B cell (primary cell): Measurements from ENCODE around the gene NLRX1. TPM values are rescaled to one million over a fixed set of nuclear protein-coding genes. Genes with fewer than 3 reads are reported as not detected.
"Not testable (repeated sequence)": the region's sequence is repeated elsewhere in the genome, so short reads cannot be mapped to it uniquely, and the experiment has no call there.

Experiments used
- ATAC-seq: fragments of 200-7000 bp; cut with Tn5 transposase; one replicate; pipeline ENCODE4 v1.10.0; 2021; ENCODE audit warnings: low read depth, mild to moderate bottlenecking, moderate number of reproducible peaks, moderate library complexity
- CTCF ChIA-PET: fragments of 350-600 bp; sonication (Branson Sonifier 250); formaldehyde crosslinking; loops from one replicate; lab custom pipeline; 2021; ENCODE audit warnings: antibody characterized with exemption, inconsistent platforms; lab: Charles Lee
- POLR2A ChIA-PET: fragments of 350-600 bp; sonication (Branson Sonifier 250); formaldehyde crosslinking; loops from one replicate; lab custom pipeline; 2021; ENCODE audit warnings: antibody characterized with exemption; lab: Charles Lee
- DNase-seq: peaks from one replicate; pipeline ENCODE4 v3.0.0; 2013
- H2AFZ ChIP-seq: 2 replicates; pipeline ENCODE4 v1.6.1; 2012; ENCODE audit warnings: mild to moderate bottlenecking, low read depth, low read length; ENCODE audit not compliant: insufficient read depth, poor library complexity, severe bottlenecking
- H3K27ac ChIP-seq, 2 donors: 1 replicate in 1 of 2; 2 replicates in 1 of 2; pipeline ENCODE4 v1.5.1; 2012 to 2013; ENCODE audit warnings: low read length in 2 of 2, mild to moderate bottlenecking in 2 of 2, moderate library complexity in 1 of 2
- H3K27me3 ChIP-seq, 4 experiments: fragments of 200-600 bp in 1 of 4; sonication (generic) in 1 of 4; replicated peaks in 1 of 4; 1 replicate in 2 of 4; 2 replicates in 2 of 4; pipeline versions ENCODE4 v1.6.1 to v1.7.0; 2013 to 2016; ENCODE audit warnings: low read length in 3 of 4, mild to moderate bottlenecking in 2 of 4, mixed read lengths in 1 of 4, moderate library complexity in 1 of 4; ENCODE audit not compliant: insufficient read depth in 4 of 4, control insufficient read depth in 3 of 4; ENCODE audit errors: control extremely low read depth in 1 of 4
- H3K36me3 ChIP-seq, 2 experiments: replicated peaks in 1 of 2; 1 replicate in 1 of 2; 2 replicates in 1 of 2; pipeline versions ENCODE4 v1.6.1 to v1.7.1; 2013; ENCODE audit warnings: low read length in 1 of 2; ENCODE audit not compliant: insufficient read depth in 2 of 2, control insufficient read depth in 1 of 2; ENCODE audit errors: control extremely low read depth in 1 of 2, extremely low read depth in 1 of 2
- H3K4me1 ChIP-seq, 2 donors: fragments of 200-600 bp in 1 of 2; sonication (generic) in 1 of 2; 1 replicate in 1 of 2; 2 replicates in 1 of 2; pipeline versions ENCODE4 v1.5.1 to v1.6.1; 2013 to 2017; ENCODE audit warnings: low read length in 2 of 2; ENCODE audit not compliant: control insufficient read depth in 2 of 2, insufficient read depth in 2 of 2
- H3K4me2 ChIP-seq: replicated peaks from 2 replicates; pipeline ENCODE3; 2012; ENCODE audit warnings: mild to moderate bottlenecking, low read depth, low read length; ENCODE audit not compliant: poor library complexity, severe bottlenecking
- H3K4me3 ChIP-seq, 5 experiments: fragments of 200-600 bp in 1 of 5; sonication (generic) in 1 of 5; 1 replicate in 3 of 5; 2 replicates in 2 of 5; pipeline versions ENCODE4 v1.5.1 to v1.7.0; 2011 to 2016; ENCODE audit warnings: low read length in 4 of 5, mild to moderate bottlenecking in 4 of 5, low read depth in 2 of 5, control low read depth in 1 of 5, moderate library complexity in 1 of 5; ENCODE audit not compliant: insufficient read depth in 1 of 5; ENCODE audit errors: control extremely low read depth in 1 of 5, extremely low read depth in 1 of 5
- H3K79me2 ChIP-seq: fragments of 200-600 bp; sonication (generic); one replicate; pipeline ENCODE4 v1.6.0; 2016; ENCODE audit warnings: low read length; ENCODE audit not compliant: control insufficient read depth, insufficient read depth
- H3K9ac ChIP-seq: fragments of 200-600 bp; sonication (generic); 2 replicates; pipeline ENCODE4 v1.6.1; 2017; ENCODE audit warnings: mild to moderate bottlenecking, low read length, moderate library complexity
- H3K9me3 ChIP-seq, 3 donors: one replicate each; pipeline versions ENCODE4 v1.6.1 to v1.7.1; 2013; ENCODE audit warnings: low read length in 2 of 3; ENCODE audit not compliant: control insufficient read depth in 2 of 3, insufficient read depth in 1 of 3; ENCODE audit errors: control extremely low read depth in 1 of 3
- H4K20me1 ChIP-seq: 2 replicates; pipeline ENCODE4 v1.6.0; 2012; ENCODE audit warnings: mild to moderate bottlenecking, low read length; ENCODE audit not compliant: insufficient read depth, control insufficient read depth, poor library complexity, severe bottlenecking
- H3K27ac Mint-ChIP-seq: one replicate; pipeline ENCODE4 v1.8.0; 2021; ENCODE audit warnings: mixed read lengths
- H3K27me3 Mint-ChIP-seq: one replicate; pipeline ENCODE4 v1.8.0; 2021; ENCODE audit warnings: mixed read lengths
- H3K4me1 Mint-ChIP-seq: one replicate; pipeline ENCODE4 v1.8.0; 2021; ENCODE audit warnings: mixed read lengths
- H3K4me3 Mint-ChIP-seq: one replicate; pipeline ENCODE4 v1.8.0; 2021; ENCODE audit warnings: mixed read lengths
- H3K9me3 Mint-ChIP-seq: one replicate; pipeline ENCODE4 v1.8.0; 2022; ENCODE audit warnings: mixed read lengths; ENCODE audit not compliant: insufficient read depth
- EZH2 ChIP-seq: IDR thresholded peaks from 2 replicates; pipeline ENCODE4 v1.6.1; 2012; ENCODE audit warnings: borderline replicate concordance, low read depth, mild to moderate bottlenecking, moderate library complexity, low read length; ENCODE audit not compliant: insufficient read depth, poor library complexity, severe bottlenecking
- WGBS: methylation state at CpG from one replicate; pipeline ENCODE4 v1.1.5; 2013; ENCODE audit warnings: missing lambda C conversion rate; ENCODE audit not compliant: insufficient coverage; 5-methylcytosine and 5-hydroxymethylcytosine counted together
- intact Hi-C: fragments of 100-400 bp; cut with micrococcal nuclease; formaldehyde crosslinking; loops from one replicate; pipeline ENCODE4 v1.10.0; 2022
- polyA plus RNA-seq: library from polyadenylated mRNA; depleted of rRNA; stranded (reverse); fragments of >200 nt; gene quantifications from 2 replicates; pipeline ENCODE4 v1.2.3, GENCODE V29; 2012
- total RNA-seq, 2 donors: library from RNA; stranded (reverse); fragments of 120-200 nt in 1 of 2; gene quantifications; 1 replicate in 1 of 2; 2 replicates in 1 of 2; pipeline versions ENCODE4 v1.2.3 to v1.2.4, GENCODE V29; 2013 to 2022
- TF ChIP-seq, protein P1 (sequence below): fragments of 200-600 bp; IDR thresholded peaks from one replicate; pipeline ENCODE4 v1.8.0; 2022; ENCODE audit warnings: antibody characterized with exemption, mild to moderate bottlenecking

The NLRX1 gene
- total and polyA plus RNA-seq, 2 donors (not counting 1 experiment from before 2014, with no cell fraction given): 6.3 to 10.4 TPM

DNA sequence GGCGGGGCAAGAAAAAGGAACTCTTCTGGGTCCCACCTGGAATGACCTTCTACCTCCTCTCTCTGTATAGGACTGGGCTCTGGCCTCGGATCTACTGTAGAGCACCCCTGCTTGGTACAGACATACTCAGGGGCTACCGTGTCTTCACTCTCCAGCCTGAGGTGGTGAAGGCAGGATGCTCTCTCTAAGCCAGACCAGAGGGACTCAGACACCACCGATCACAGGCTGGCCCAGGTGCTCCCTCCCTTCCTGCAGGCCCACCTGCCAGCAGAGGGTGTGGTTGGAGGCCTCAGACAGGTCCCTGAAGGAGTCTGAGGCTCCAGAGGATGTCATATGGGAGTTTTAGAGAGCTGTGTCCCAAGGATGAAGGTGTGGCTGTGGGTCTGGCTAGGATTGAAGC, 20.9 kb downstream of the NLRX1 start:
- DNase-seq: no peak
- H3K27me3 ChIP-seq: no peaks in the 10 kb centered on the region
- no peaks in the 10 kb centered on the region for H3K9me3 ChIP-seq
- H3K9me3 Mint-ChIP-seq: no peaks in the 10 kb centered on the region
- H3K36me3 ChIP-seq: no peaks in the 10 kb centered on the region
- H3K27ac Mint-ChIP-seq: no peak overlapping the region
- H3K9ac ChIP-seq: no peak overlapping the region
- H3K4me1 Mint-ChIP-seq: peaks cover 3% of the 10 kb centered on the region
- no peak overlapping the region for H2AFZ ChIP-seq
- H3K4me2 ChIP-seq: no peak overlapping the region
- ChIA-PET CTCF (interaction anchor here (1.3 kb wide), 2 partner anchors 20 to 25 kb away, joined by 3 to 4 read pairs; no protein-coding TSS in a partner anchor), POLR2A (no interaction called here)
- H3K27ac ChIP-seq: no peak overlapping the region
- TF ChIP-seq EZH2: no peak
- TF ChIP-seq, protein P1, sequence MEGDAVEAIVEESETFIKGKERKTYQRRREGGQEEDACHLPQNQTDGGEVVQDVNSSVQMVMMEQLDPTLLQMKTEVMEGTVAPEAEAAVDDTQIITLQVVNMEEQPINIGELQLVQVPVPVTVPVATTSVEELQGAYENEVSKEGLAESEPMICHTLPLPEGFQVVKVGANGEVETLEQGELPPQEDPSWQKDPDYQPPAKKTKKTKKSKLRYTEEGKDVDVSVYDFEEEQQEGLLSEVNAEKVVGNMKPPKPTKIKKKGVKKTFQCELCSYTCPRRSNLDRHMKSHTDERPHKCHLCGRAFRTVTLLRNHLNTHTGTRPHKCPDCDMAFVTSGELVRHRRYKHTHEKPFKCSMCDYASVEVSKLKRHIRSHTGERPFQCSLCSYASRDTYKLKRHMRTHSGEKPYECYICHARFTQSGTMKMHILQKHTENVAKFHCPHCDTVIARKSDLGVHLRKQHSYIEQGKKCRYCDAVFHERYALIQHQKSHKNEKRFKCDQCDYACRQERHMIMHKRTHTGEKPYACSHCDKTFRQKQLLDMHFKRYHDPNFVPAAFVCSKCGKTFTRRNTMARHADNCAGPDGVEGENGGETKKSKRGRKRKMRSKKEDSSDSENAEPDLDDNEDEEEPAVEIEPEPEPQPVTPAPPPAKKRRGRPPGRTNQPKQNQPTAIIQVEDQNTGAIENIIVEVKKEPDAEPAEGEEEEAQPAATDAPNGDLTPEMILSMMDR: no peak
- no peaks in the 10 kb centered on the region for H4K20me1 ChIP-seq
- H3K27me3 Mint-ChIP-seq: no peaks in the 10 kb centered on the region
- H3K4me3 Mint-ChIP-seq: no peak overlapping the region
- H3K4me1 ChIP-seq: no peaks in the 10 kb centered on the region
- 90% methylated on average over 4 of the region's 4 CpGs for WGBS
- ATAC-seq: no peak
- no peak overlapping the region for H3K4me3 ChIP-seq
- no peaks in the 10 kb centered on the region for H3K79me2 ChIP-seq
- intact Hi-C loops: no loop called here

GRCh38 chr11:119190531-119190930, 22.0 kb downstream of the NLRX1 start:
- Mint-ChIP-seq H3K4me1 (no peaks in the 10 kb centered on the region), H3K27ac (no peak overlapping the region), H3K27me3 (peaks cover 5% of the 10 kb centered on the region), H3K4me3 (no peak overlapping the region), H3K9me3 (no peaks in the 10 kb centered on the region)
- ChIA-PET POLR2A (no interaction called here), CTCF (interaction anchor here (0.7 to 1.3 kb wide), 4 partner anchors 15 to 34 kb away, joined by 3 to 4 read pairs (median 4); partner anchors contain the start of gene CBL)
- Histone ChIP-seq H3K4me1 (no peaks in the 10 kb centered on the region), H3K36me3 (no peaks in the 10 kb centered on the region), H3K9ac (no peak overlapping the region), H3K4me2 (no peak overlapping the region), H4K20me1 (no peaks in the 10 kb centered on the region), H3K4me3 (no peak overlapping the region), H3K9me3 (no peaks in the 10 kb centered on the region), H3K79me2 (no peaks in the 10 kb centered on the region), H3K27ac (no peak overlapping the region), H3K27me3 (no peaks in the 10 kb centered on the region), H2AFZ (no peak overlapping the region)
- intact Hi-C loops: no loop called here
- DNase-seq (no peak), ATAC-seq (no peak)
- 91% methylated on average over 6 of the region's 9 CpGs for whole genome bisulfite sequencing
- no peak for TF ChIP-seq EZH2
- TF ChIP-seq, protein P1: no peak

DNA sequence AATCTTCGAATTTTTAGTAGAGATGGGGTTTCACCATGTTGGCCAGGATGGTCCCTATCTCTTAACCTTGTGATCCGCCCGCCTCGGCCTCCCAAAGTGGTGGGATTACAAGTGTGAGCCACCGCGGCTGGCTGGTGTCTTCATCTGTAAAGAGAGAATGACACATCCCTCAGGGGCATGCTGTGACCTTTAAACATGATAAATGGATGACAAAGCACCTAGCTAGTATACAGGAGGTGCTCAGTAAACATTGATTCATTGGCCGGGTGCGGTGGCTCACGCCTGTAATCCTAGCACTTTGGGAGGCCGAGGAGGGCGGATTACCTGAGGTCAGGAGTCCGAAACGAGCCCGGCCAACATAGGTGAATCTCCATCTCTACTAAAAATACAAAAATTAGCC, 22.7 kb downstream of the NLRX1 start:
- DNase-seq, H3K27me3 Mint-ChIP-seq, intact Hi-C loops, H3K4me1 ChIP-seq, H3K9me3 Mint-ChIP-seq, H3K27ac Mint-ChIP-seq, H3K36me3 ChIP-seq, H3K9ac ChIP-seq, H4K20me1 ChIP-seq, H3K4me3 Mint-ChIP-seq, H3K4me1 Mint-ChIP-seq, H3K9me3 ChIP-seq, H3K27me3 ChIP-seq, H2AFZ ChIP-seq, H3K79me2 ChIP-seq, H3K27ac ChIP-seq, H3K4me3 ChIP-seq, POLR2A ChIA-PET, ATAC-seq, H3K4me2 ChIP-seq: not testable (repeated sequence)
- CTCF ChIA-PET: interaction anchor here (0.7 to 1.2 kb wide), 4 partner anchors 9 to 500 kb away, joined by 3 to 4 read pairs (median 3); partner anchors contain the start of gene CBL
- WGBS: 87% methylated on average over 9 of the region's 14 CpGs
